ENCODE measurements around the gene LGALS3BP. TPM values are rescaled to one million over a fixed set of nuclear protein-coding genes. Genes with fewer than 3 reads are reported as not detected.

The LGALS3BP gene
- total and polyA plus RNA-seq, 2 of the 13 experiments (the other 11 are each of a cell fraction or from before 2014, with no cell fraction given): 137 to 332 TPM

DNA sequence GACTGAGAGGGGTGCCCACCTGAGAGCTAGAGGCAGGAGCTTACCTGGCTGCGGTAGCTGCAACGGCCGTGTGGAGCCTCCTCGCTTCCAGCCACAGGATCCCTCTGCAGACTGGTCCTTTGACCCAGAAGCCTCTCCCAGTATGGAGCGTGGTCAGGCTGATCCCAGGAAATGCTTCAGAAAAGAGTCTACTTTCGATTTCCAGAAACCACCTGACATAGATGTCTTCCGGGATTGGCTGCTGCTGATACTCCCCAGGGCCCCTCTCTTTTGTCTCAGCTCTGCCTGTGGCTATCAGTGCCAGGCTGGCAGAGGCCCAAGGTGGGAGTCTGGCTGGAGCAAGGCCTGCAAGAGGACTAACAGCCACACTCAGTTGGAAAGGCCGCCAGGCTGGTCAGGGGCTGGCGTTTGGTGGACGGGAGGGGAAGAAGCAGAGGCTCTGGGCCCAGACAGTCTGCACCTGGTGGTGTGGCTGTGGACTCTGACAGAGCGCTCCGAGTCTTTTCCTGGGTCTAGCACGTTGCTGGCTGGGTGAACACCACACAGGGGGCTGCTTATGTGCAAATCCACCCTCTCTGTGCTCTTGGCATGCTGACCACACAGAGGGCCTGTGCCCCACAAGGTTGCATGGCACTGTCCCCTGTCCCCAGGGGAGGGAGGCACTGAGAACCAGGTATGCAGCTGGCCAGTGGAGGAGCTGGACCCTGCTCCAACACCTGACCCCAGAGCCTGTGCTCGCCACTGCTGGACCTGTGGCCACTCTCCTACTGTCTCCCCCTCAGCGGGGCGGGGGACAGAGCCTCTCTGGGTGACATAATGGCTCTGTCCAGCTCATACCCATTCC lies at the start of gene LGALS3BP (continued):
- TF ChIP-seq, protein P1, sequence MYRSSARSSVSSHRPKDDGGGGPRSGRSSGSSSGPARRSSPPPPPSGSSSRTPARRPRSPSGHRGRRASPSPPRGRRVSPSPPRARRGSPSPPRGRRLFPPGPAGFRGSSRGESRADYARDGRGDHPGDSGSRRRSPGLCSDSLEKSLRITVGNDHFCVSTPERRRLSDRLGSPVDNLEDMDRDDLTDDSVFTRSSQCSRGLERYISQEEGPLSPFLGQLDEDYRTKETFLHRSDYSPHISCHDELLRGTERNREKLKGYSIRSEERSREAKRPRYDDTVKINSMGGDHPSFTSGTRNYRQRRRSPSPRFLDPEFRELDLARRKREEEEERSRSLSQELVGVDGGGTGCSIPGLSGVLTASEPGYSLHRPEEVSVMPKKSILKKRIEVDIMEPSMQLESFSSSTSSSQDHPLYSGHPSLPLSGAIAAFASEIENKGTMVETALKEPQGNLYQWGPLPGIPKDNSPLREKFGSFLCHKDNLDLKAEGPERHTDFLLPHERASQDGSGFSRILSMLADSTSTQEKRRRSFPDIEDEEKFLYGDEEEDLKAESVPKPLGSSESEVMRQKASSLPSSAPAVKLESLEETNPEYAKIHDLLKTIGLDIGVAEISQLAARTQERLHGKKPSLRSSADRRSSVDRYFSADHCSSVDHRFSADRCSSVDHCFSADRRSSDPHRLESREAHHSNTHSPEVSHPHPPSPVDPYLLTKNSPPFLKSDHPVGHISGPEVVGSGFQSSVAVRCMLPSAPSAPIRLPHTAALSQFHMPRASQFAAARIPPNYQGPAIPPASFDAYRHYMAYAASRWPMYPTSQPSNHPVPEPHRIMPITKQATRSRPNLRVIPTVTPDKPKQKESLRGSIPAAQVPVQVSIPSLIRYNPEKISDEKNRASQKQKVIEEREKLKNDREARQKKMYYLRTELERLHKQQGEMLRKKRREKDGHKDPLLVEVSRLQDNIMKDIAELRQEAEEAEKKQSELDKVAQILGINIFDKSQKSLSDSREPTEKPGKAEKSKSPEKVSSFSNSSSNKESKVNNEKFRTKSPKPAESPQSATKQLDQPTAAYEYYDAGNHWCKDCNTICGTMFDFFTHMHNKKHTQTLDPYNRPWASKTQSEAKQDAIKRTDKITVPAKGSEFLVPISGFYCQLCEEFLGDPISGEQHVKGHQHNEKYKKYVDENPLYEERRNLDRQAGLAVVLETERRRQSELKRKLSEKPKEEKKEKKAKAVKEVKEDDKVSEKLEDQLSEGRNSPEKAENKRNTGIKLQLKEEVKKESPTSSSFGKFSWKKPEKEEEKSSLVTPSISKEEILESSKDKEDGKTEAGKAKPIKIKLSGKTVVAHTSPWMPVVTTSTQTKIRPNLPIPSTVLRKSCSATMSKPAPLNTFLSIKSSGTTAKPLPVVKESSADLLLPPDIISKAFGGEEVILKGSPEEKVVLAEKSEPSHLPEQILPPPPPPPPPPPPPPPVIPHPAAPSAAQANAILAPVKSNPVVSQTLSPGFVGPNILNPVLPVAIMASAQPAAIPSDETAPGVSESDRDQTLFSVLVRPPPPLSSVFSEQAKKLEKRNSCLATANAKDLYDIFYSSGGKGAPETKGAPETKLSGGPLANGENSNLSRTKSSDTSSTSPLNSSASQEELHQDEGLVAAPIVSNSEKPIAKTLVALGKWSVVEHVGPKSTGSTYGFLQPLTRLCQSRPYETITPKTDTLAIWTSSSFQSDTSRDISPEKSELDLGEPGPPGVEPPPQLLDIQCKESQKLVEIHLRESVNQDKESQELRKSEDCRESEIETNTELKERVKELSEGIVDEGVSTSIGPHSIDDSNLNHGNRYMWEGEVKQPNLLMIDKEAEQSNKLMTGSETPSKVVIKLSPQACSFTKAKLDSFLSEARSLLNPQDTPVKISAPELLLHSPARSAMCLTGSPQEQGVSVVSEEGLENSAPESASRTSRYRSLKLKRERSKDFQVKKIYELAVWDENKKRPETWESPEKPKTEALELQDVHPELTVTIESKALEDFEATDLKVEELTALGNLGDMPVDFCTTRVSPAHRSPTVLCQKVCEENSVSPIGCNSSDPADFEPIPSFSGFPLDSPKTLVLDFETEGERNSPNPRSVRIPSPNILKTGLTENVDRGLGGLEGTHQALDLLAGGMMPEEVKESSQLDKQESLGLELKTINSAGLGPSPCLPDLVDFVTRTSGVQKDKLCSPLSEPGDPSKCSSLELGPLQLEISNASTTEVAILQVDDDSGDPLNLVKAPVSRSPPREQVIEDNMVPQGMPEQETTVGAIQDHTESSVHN (CRISPR knock-in tag; IDR thresholded peaks at IDR 0.05): no peak
- TF ChIP-seq ZNF383 (CRISPR knock-in tag; IDR thresholded peaks at IDR 0.05; ENCODE audit: borderline replicate concordance) (no peak), ZBTB20 (CRISPR knock-in tag; IDR thresholded peaks at IDR 0.05; ENCODE audit: borderline replicate concordance, low read depth) (no peak; the same call in 1 of the 2 replicates), TCF12 (IDR thresholded peaks at IDR 0.05) (no peak), TCF12 (CRISPR knock-in tag; IDR thresholded peaks at IDR 0.05) (no peak; the same call in 1 of the 2 replicates), ZNF678 (CRISPR knock-in tag; IDR thresholded peaks at IDR 0.05) (peak; percentile 86; the same call in 1 of the 2 replicates), ARID2 (CRISPR knock-in tag; IDR thresholded peaks at IDR 0.05; ENCODE audit: borderline replicate concordance) (peak; percentile 93), NCOA5 (CRISPR knock-in tag; IDR thresholded peaks at IDR 0.05) (no peak), ZNF761 (CRISPR knock-in tag; conservative IDR thresholded peaks at IDR 0.05) (peak; percentile 6; the same call in 1 of the 2 replicates), KMT2A (CRISPR knock-in tag; IDR thresholded peaks at IDR 0.05) (peak; percentile 66; the same call in 1 of the 2 replicates), DNMT1 (CRISPR knock-in tag; IDR thresholded peaks at IDR 0.05) (no peak), ZFYVE20 (CRISPR knock-in tag; IDR thresholded peaks at IDR 0.05; ENCODE audit: borderline replicate concordance, low read depth) (0 out of 2 replicates have a peak, but pooled peaks have one; percentile 76), ZFP62 (CRISPR knock-in tag; IDR thresholded peaks at IDR 0.05) (no peak), RFXAP (CRISPR knock-in tag; IDR thresholded peaks at IDR 0.05; ENCODE audit: borderline replicate concordance) (peak; percentile 61), RFX3 (CRISPR knock-in tag; IDR thresholded peaks at IDR 0.05) (no peak)
- TF ChIP-seq, protein P2, sequence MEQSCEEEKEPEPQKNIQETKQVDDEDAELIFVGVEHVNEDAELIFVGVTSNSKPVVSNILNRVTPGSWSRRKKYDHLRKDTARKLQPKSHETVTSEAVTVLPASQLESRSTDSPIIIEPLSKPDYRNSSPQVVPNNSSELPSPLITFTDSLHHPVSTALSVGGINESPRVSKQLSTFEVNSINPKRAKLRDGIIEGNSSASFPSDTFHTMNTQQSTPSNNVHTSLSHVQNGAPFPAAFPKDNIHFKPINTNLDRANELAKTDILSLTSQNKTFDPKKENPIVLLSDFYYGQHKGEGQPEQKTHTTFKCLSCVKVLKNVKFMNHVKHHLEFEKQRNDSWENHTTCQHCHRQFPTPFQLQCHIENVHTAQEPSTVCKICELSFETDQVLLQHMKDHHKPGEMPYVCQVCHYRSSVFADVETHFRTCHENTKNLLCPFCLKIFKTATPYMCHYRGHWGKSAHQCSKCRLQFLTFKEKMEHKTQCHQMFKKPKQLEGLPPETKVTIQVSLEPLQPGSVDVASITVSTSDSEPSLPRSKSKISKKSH (CRISPR knock-in tag; IDR thresholded peaks at IDR 0.05; ENCODE audit: borderline replicate concordance): peak; percentile 61

Measured in HepG2 (cell line).